Ramos (cell line): Measurements from ENCODE around the gene BRSK2.
"Not testable (repeated sequence)": the region's sequence is repeated elsewhere in the genome, so short reads cannot be mapped to it uniquely, and the experiment has no call there.

ENCODE experiments used
- in situ Hi-C: fragments of 300-500 bp; cut with MboI; formaldehyde crosslinking; loops from one replicate; pipeline ENCODE4 v1.14.3; 2022; ENCODE audit warnings: low sequenced_read_pairs; ENCODE audit not compliant: unreplicated experiment

BRSK2 gene

DNA sequence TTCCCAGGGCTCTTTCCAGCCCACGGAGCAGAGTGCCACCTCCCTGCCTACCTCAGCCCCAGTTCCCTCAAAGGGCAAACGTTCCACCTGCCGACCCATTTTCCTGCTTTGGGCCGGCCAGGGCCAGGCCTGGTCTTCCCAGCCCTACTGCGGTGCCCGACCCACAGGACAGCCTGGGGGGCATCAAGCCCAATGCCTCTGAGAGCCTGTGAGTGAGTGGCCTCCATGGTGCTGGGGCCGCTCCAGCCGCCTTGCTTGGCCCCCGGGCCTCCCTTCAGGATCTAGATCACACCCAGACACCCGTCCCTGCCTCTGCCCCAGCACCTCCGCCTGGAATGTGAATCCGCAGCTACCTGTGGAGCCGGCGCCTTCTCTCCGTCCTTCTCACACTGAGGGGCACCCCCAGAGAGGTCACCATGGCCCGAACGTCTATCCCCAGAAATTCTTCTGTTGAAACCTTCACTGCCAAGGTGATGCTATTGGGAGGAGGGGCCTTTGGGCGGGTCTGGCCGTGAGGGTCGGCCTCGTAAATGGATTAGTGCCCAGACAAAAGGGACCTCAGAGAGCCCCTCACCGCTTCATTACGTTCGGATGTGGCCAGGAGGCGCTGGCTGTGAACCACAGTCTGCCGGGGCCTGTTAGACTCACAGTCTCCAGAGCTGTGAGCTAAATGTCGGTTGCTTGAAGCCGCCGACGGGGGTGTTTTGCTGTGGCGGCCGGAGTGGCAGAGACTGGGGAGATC lies 36.2 kb upstream of the BRSK2 start:
- in situ Hi-C loops, result no loop called here

DNA sequence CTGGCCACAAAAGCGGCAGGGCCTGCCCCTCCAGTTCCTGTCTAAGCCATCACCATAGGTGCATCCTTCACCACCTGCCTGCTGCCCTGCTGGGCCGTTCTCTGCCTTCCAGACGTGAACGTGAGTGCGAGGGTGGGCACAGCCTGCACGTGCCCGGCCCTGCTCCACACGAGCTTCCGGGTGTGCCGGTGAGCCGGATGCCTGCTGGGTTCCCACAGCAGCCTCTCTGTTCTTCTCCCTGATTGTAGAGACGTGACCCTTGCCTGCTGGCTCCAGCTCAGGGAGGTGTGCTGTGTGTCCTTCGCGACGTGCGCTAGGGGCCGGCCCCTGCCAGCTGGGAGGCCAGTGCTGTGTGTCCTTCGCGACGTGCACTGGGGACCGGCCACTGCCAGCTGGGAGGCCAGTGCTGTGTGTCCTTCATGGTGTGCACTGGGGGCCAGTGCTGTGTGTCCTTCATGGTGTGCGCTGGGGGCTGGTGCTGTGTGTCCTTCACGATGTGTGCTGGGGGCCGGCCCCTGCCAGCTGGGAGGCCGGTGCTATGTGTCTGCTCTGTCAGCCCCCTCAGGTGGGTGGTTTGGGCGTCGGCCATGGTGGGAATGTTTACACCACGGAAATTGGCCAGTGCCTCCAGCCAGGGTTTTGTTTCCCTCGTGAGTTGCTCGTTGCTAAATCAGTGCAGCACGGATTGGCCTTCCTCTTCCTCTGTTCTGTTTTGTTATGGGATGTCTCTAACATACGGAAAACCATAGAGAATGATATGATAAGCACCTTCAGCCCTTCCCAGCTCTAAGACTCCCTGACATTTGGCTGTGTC lies 35.4 kb upstream of the BRSK2 start:
- in situ Hi-C loops, result no loop called here

DNA sequence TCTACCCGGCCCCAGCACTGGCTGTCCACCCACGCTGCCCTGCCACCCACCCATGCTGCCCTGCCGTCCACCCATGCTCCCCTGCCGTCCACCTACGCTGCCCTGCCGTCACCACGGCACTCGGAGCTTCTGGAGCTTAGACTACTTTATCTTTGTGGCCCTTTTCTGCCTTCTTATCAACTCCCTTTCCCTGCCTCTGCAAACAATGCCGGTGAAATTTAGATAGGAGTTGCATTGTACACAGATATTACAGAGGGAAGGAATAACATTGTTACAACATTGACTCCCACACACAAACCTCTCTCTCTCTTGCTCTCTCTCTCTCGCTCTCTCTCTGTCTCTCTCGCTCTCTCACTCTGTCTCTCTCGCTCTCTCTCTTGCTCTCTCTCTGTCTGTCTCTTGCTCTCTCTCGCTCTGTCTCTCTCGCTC lies 33.7 kb upstream of the BRSK2 start:
- in situ Hi-C loops, result no loop called here

DNA sequence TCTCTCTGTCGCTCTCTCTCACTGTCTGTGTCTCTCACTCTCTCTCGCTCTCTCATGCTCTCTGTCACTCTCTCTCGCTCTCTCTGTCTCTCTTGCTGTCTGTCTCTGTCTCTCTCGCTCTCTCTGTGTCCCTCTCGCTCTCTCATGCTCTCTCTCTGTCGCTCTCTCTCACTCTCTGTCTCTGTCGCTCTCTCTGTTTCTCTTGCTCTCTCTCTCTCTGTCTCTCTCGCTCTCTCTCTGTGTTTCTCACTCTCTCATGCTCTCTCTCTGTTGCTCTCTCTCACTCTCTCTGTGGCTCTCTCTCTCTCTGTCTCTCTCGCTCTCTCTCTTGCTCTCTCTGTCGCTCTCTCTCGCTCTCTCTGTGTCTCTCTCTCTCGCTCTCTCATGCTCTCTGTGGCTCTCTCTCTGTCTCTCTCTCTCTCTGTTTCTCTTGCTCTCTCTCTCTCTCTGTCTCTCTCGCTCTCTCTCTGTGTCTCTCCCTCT lies 33.2 kb upstream of the BRSK2 start:
- in situ Hi-C loops, result no loop called here

DNA sequence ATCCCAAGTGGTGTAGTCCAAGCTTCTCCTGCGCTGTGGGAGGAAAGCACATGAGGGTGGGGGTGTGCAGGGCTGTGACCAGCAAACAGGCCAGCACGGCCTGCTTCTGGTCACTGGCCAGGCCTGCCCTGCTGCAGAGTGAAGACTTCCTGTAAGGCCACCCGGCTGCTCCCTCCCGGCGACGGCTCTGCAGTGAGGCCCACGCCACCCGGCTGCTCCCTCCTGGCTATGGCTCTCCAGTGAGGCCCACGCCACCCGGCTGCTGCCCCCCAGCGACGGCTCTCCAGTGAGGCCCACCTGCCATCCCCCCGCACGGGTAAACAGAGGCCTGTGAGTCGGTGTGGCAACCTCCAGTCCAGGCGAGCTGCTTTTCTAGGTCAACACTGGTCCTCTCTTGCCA lies 31.4 kb upstream of the BRSK2 start:
- in situ Hi-C loops, result no loop called here

DNA sequence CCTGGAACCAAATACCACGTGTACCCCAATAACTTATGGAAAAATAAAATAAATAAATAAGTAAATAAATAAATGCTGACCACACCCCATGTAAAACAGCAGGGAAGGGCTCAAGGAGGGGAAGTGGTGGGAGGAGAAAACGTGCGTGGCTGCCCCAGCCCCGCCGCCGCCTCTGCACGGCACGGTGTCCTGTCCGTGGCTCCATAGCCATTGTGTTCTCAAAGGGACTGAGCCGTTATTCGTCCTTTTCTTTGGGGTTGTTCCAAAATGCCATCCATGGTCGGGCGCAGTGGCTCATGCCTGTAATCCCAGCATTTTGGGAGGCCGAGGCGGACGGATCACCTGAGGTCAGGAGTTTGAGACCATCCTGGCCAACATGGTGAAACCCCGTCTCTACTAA lies 30.8 kb upstream of the BRSK2 start:
- in situ Hi-C loops, result not testable (repeated sequence)

DNA sequence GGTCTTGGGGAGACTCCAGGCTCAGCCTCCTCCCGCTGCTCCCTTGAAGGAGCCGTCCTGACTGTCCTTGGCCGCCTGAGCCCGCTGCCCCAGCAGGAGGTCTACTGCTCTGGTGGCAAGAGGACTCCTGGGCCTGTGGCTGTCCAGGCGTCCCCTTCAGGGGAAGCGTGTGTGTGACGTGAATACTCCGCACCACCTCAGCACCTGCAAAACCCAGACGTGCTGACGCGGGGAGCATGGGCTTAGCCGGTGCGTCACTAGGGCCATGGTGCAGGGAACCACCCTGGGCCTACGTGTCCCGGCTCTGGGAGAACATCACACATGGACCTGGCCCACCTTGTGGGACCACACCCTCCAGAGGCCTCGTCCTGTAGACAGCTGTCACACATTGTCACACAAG lies 30.2 kb upstream of the BRSK2 start:
- in situ Hi-C loops, result no loop called here

DNA sequence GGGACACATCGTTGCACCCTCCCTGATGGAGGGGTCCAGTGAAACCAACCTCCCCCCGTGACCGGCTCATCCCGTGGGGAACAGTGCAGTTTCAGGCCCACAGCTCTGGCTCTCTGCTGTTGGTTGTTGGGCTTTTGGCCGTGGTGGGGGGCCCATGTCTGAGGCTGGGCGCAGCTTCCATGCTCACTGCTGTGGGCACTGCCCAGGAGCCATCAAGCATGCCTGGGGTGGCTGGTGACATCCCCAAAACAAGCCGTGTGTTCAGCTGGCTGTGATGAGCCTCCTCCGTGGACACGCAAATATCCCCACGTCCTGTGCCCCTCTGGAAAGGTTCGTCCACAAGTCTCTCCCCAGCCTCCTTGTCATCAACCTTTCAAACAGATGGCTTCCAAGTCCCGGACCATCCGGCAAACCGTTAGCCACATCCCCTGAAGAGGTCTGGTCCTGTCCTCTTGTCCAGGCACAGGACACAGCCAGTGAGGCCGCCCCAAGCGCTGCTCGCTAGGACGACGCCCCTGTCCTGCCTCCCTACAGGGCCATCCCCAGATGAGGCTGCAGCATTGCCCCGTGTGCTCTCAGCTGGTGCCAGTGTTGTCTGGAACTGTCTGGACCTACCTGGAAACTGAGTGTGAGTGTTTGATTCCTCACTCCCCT lies 29.4 kb upstream of the BRSK2 start:
- in situ Hi-C loops, result no loop called here

DNA sequence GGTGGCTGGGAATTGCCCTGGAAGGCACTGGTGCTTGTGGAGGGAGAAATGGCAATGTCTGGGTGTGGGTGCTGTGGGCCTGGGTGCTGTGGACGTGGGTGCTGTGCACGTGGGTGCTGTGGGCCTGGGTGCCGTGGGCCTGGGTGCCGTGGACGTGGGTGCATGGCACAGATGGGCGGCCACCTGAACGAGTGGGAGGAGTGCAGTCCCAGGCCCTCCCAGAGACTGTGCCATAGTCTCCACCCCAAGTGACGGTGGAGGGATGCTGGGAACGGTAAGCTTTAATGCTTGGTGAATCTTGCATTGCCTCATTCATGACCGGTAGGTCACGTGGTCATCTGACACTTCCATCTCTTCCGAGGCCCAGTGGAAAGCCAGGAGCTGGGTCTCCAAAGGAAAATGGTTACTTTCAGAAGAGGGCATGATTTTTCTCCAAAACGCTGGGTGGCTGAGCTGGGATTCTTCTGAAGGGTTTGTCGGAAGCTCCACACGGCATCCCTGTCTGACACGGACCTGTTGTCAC lies 28.8 kb upstream of the BRSK2 start:
- in situ Hi-C loops, result no loop called here

DNA sequence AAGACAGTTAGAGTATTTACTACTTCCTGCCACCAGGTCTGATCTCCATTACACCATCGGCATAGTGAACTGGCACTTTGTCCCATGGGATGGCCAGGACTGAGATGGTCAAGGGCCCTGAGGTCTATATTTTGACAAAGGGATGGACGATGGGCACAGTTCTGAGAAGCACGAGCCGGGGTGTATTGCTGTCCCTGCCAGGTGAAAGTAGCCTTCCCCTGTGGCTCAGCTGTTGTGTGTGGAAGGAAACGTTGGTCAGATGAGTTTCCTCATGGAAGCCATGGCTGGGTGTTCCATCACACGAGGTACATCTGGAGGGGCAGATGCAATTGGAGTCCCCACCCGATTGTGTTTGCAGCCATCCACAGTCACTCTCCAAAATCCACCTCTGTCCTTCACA lies 27.9 kb upstream of the BRSK2 start:
- in situ Hi-C loops, result no loop called here

DNA sequence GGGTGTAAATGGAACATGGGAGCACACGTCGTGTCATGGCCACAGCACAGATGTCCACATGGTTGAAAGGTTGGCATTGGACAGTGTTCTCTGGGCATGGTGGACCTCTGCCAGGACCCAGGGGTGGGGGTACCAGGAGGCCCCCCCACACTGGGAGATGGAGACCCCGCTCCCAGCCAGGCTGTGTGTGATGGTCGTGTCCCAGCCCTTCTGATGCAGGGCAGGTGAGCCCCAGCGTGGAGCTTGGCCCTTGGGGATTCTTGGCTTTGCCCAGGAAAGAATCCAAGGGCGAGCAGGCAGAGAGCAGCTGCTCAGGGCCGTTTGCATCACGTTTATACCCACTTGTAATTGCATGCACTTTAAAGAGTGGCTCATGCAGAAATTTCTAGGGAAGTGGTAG lies 22.0 kb upstream of the BRSK2 start:
- in situ Hi-C loops, result no loop called here

DNA sequence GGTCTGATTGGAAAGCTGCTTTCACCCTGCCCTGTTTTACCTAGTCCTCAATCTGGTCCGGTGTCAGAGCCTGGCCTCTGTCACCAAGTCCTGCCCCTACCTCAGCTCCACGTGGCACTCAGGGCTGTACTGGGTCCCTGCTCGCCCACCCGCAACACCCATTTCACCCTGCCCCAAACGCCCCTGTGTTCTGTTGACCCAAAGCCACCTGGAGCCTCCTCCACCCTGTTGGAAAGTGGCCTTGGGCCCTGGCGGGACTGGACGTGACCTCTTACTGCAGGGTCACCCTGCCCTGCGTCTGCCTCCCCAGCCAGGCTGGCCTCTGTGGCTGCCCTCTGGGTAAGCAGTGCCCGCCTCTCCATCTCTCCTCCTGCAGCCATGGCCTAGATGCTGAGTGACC lies 21.5 kb upstream of the BRSK2 start:
- in situ Hi-C loops, result no loop called here

DNA sequence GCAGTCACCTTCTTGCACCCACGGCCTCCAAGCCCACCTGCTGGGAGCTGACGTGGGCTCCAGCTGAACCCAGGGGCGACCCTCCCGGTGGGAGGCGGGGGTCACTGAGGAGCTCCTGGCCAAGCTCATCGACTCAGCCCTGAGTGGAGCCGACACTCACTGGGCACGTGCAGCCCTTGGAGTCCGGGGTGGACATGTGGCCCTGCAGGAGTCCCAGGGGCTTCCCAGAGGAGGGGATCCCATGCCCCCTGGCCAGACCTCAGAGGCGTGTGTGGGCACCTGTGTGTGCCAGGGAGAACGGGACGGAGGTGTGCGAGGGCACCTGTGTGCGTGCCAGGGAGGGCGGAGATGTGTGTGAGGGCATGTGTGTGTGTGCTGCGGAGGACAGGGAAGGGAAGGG lies 20.8 kb upstream of the BRSK2 start:
- in situ Hi-C loops, result no loop called here

DNA sequence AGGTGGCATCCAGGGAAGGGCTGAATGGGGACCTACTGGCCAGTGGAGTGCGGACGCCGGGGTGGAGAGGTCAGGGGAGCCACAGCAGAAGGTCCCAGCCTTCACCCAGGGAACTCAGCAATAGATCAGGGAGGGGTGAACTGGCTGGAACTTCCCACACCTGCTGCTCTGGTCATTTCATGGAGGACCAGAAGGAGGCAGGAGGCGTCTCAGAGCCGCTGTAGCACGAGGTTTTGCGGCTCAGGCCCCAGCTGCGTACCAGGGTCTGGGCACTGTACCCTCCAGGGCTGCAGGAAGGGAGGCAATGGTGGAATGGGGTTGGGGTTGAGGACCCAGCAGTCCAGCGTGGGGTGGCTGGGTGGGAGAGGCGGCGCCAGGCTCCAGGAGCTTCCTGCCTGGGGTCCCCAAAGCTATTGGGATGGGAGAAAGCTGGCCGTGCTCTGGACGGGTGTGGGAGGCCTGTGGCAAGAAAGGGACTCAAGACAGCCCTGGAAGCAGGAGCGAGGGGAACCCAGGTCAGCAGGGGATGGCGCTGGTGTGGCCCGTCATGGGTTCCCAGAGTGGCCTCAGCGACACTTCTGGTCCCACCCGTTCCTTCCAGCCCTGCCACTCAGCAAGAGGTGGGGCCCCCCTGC lies 20.2 kb upstream of the BRSK2 start:
- in situ Hi-C loops, result no loop called here

DNA sequence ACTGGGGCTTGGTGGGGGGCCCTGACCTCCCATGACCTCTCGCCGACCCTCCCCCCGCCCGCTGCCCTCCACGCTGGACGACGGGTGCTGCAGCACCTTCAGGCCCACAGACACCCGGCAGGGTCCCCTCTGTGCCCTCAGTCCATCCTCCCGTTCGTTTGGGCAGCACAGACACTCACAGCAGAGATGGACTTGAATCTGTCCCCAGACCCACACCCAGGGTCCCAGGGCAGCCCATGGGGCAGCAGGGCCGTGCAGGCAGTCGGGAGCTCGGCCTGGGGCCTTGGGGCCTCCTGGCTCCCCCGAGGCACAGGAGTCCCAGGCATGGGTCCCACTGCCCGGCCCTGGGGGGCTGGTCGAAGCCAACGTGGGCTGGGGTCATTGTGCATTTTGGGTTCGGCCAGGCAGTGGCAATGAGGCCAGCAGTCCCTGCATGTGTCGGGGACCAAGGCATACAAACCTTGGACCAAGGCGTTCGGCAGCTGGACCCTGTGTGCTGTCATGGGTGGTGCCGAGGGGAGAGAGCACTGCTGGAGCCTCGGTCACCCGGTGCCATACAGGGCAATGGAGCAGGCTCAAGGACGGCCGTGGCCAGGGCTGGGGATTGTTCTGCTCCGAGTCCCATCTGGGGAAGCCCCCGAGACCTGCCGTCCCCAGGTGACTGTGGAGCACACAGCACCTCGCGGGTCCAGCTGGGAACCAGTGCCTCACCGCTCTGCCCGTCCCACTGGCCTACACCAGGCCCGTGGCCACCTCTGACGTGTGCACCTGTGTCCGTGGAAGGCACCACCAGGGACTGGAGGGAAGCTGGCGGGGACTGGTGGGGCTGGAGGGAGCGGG lies 19.3 kb upstream of the BRSK2 start:
- in situ Hi-C loops, result no loop called here

DNA sequence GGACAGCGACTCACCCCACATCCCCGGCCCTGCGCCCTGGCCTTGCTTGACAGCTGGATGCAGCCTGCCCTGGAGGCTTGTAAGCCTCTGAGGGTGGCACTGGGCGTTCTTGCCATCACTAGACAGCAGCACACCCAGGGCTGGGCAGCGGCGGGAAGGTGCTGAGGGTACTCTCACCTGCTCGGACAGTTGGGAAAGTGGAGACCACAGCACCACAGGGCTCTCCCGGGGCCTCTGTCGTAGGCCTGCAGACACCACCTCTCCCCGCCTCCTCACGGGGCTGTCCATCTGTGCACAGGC lies 18.8 kb upstream of the BRSK2 start:
- in situ Hi-C loops, result no loop called here

DNA sequence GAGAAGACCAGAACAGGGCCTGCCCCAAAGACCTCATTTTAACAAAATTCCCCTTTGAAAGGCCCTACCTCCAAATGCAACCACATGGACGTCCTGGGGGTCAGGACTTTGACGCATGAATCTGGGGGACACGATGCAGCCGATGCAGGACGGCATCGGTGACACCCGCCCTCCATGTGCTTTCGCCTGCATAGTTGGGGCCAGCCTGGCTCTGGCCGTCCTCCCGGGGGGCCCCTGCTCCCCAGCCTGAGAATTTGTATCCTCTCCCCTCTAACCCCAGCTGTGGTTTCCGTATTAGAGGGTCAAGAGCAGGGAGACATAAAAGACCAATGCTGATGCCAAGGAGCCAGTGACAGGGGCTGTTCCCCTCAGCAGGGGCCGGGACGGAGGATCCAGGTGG lies 18.4 kb upstream of the BRSK2 start:
- in situ Hi-C loops, result no loop called here

DNA sequence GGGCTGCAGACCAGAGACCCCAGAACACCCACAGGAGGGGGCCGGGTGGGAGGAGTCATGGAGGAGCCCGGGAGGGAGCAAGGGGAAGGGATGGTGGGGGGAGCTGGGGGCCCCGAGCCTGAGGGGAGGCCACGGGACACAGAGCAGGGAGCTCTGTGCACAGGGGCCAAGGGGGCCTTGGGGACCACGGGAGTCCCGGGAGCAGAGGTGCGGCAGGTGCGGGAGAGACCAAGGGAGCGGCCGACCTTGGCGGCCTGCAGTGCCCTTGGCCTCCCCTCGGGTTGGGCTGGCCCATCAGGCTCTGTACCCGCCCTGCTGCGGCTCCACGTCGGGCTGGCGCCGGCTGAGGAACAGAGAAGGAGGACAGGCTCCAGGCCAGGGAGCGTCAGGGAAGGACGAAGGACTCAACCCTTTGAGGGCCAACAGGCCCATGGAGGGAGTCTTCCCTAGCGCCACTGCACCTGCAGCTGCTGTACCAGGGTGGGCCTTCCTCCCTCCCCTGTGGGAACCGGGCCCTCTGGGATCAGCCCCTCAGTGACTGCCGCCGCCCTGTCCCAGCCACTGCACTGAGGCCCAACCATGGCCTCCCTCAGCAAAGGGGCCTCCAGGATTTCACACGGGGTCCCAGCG lies 17.8 kb upstream of the BRSK2 start:
- in situ Hi-C loops, result no loop called here

DNA sequence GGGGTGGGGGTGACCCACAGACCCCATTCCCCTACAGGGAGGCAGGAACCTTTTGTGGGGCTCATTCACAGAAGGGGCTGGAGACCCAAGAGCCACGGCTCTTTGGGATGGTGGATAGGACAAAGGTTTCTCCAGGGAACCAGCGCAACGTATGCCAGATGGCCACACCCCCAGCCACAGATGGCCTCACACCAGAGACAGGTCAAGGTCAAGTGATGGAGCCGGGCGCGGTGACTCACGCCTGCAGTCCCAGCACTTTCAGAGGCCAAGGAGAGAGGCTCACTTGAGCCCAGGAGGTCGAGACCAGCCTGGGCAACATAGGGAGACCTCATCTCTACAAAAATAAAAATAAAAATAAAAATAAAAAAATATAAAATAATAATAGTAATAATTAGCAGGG lies 17.1 kb upstream of the BRSK2 start:
- in situ Hi-C loops, result no loop called here
